Measurements from ENCODE around the gene EPS15.

Gene EPS15

GRCh38 chr1:51316113-51316845 lies 202.8 kb downstream of the EPS15 start:
- DNase-seq (ENCODE audit: low read depth, low spot score), result no peak

- no peak for DNase-seq (ENCODE audit: low read depth, low spot score)
These were observed 204.1 kb downstream of the EPS15 start for GRCh38 chr1:51314974-51315373.

GRCh38 chr1:51313961-51314777 lies 204.9 kb downstream of the EPS15 start:
- DNase-seq (ENCODE audit: low read depth, low spot score), result no peak

GRCh38 chr1:51313268-51313852 lies 205.7 kb downstream of the EPS15 start:
- DNase-seq (ENCODE audit: low read depth, low spot score), result no peak

GRCh38 chr1:51312718-51313117 lies 206.3 kb downstream of the EPS15 start:
- DNase-seq (ENCODE audit: low read depth, low spot score), result no peak

GRCh38 chr1:51311826-51312225 lies 207.2 kb downstream of the EPS15 start:
- DNase-seq (ENCODE audit: low read depth, low spot score), result no peak

- DNase-seq (ENCODE audit: low read depth, low spot score), result no peak
These were observed 208.0 kb downstream of the EPS15 start for GRCh38 chr1:51310871-51311613.

GRCh38 chr1:51309291-51309690 lies 209.8 kb downstream of the EPS15 start:
- no peak for DNase-seq (ENCODE audit: low read depth, low spot score)

- DNase-seq (ENCODE audit: low read depth, low spot score), result no peak
These were observed 210.4 kb downstream of the EPS15 start for GRCh38 chr1:51308636-51309035.

GRCh38 chr1:51306950-51307349 lies 212.1 kb downstream of the EPS15 start:
- no peak for DNase-seq (ENCODE audit: low read depth, low spot score)

- no peak for DNase-seq (ENCODE audit: low read depth, low spot score)
These were observed 213.7 kb downstream of the EPS15 start for GRCh38 chr1:51305371-51305823.

- DNase-seq (ENCODE audit: low read depth, low spot score), result no peak
These were observed 214.7 kb downstream of the EPS15 start for GRCh38 chr1:51304360-51304759.

Data from smooth muscle cell of the brain vasculature (primary cell).